ENCODE results near the gene GPRC5C. TPM values are rescaled to one million over a fixed set of nuclear protein-coding genes. Genes with fewer than 3 reads are reported as not detected.

The GPRC5C gene
- total RNA-seq: 13.8 and 15.0 TPM in 2 replicates

GRCh38 chr17:74431568-74432423 is at the start of gene GPRC5C:
Gene GPRC5C (plus strand): TSS chr17:74432088. CDS start chr17:74439777, 7,689 bp downstream.

DNA sequence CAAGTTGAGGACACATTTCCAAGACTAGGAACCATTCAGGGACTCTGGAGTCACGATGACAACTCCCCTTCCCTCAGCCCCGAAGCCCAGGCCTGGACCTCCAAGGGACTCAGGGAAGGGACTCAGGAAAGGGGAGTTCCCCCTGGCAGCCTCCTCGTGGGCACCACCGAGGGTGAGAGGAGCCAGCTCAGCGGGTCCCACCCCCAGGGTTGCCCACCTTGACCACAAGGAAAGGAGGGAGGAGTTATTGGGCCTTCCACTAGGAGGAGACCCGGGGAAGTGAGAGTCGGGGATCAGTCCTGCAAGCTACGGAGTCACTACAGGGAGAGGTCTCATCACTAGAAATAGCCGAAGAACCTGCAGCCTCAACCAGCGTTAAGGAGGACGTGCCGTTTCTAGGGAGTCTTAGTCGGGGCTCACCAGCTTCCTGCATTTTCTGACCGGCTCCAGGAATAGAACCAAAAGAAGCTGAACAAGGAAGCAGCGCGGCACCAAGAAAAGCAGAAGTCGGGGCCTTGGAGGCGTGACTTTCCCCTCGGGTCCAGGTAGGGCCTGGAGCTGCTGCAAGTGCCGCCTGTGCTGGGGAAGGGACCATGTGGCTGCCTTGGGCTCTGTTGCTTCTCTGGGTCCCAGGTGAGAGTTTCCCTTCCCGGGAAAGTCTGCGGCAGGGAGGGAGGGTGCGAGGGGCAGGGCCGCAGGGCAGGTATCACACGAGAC is 34.4 kb downstream of the GPRC5C start, which contains the start of gene CD300A:
TSS of gene CD300A (plus strand) at position 524 of the 717 bp plus-strand sequence. CDS start at position 594, 70 bp downstream.

Other genes with a start within 250 kb of the GPRC5C start
- gene RPL38, start 228.4 kb upstream of the GPRC5C start, total RNA-seq: 1,145 and 1,229 TPM in 2 replicates
- 1.8 TPM in 2 replicates for gene TTYH2, start 218.5 kb upstream of the GPRC5C start, total RNA-seq
- gene DNAI2, start 157.9 kb upstream of the GPRC5C start, total RNA-seq: not detected in 2 replicates
- not detected in 2 replicates for gene KIF19, start 105.9 kb upstream of the GPRC5C start, total RNA-seq
- gene BTBD17, start 70.2 kb upstream of the GPRC5C start, total RNA-seq: not detected in 2 replicates
- gene GPR142, start 64.6 kb upstream of the GPRC5C start, total RNA-seq: 0.26 TPM in 1 of 2 replicates, not detected in the other
- not detected in 2 replicates for gene CD300A, start 34.5 kb downstream of the GPRC5C start, total RNA-seq
- gene CD300LB, start 99.4 kb downstream of the GPRC5C start, total RNA-seq: not detected in 2 replicates
- gene CD300C, start 114.0 kb downstream of the GPRC5C start, total RNA-seq: not detected in 2 replicates
- not detected in 2 replicates for gene CD300H, start 135.4 kb downstream of the GPRC5C start, total RNA-seq
- not detected in 2 replicates for gene CD300LD, start 160.2 kb downstream of the GPRC5C start, total RNA-seq
- gene CD300E, start 191.7 kb downstream of the GPRC5C start, total RNA-seq: not detected in 2 replicates